K562 (cell line): ENCODE results near the gene CHST12. TPM values are rescaled to one million over a fixed set of nuclear protein-coding genes. Genes with fewer than 3 reads are reported as not detected.
A peak's percentile ranks its signal among the peaks of the same experiment; 100 is the strongest.

ENCODE experiments used
- ATAC-seq: fragments of 200-7000 bp; cut with Tn5 transposase; 3 replicates; pipeline ENCODE4 v1.9.1; 2020; ENCODE audit warnings: moderate library complexity
- BruUV-seq: library from RNA; stranded (reverse); fragments of 400-500 nt; replicated peaks from 2 replicates; lab custom pipeline; 2021; lab: Mats Ljungman, UMichigan
- CTCF ChIA-PET: fragments of 300-600 bp; formaldehyde crosslinking; extraction: SDS; loops from one replicate; lab custom pipeline; 2021; ENCODE audit warnings: low intra/inter-chr PET ratio; lab: Yijun Ruan, JAX
- POLR2A ChIA-PET: fragments of 300-600, 350-650 bp; sonication (Branson Sonifier 250); formaldehyde crosslinking; extraction: SDS; loops from one replicate; lab custom pipeline; 2021; ENCODE audit warnings: antibody characterized with exemption, inconsistent platforms; lab: Yijun Ruan, JAX
- DNase-seq, 4 experiments: peaks; one replicate each; pipeline versions ENCODE4 v3.0.0 to v3.0.0-alpha.2; 2011 to 2018; ENCODE audit warnings: low spot score in 3 of 4, mixed read lengths in 3 of 4; ENCODE audit errors: extremely low read depth in 1 of 4
- FAIRE-seq: peaks from 2 replicates; lab custom pipeline; 2011; peaks lifted over from hg19 to GRCh38; lab: Jason Lieb, UNC
- H2AFZ ChIP-seq: 2 replicates; pipeline ENCODE4 v1.6.0; 2011; ENCODE audit warnings: low read depth, low read length, control low read depth, inconsistent platforms
- H3K27ac ChIP-seq: fragments of 200-600 bp; 3 replicates; pipeline ENCODE4 v1.8.0; 2011; ENCODE audit warnings: low read depth, mild to moderate bottlenecking, control low read depth, inconsistent platforms, low read length, moderate library complexity, mixed read lengths; ENCODE audit errors: extremely low read depth
- H3K27me3 ChIP-seq, 2 experiments: fragments of 300-600 bp in 1 of 2; 2 replicates in 1 of 2; 3 replicates in 1 of 2; pipeline versions ENCODE4 v1.6.0 to v1.8.0; 2011; ENCODE audit warnings: inconsistent platforms in 2 of 2, low read length in 2 of 2, mild to moderate bottlenecking in 1 of 2, mixed read lengths in 1 of 2, moderate library complexity in 1 of 2; ENCODE audit not compliant: control insufficient read depth in 2 of 2, insufficient read depth in 2 of 2
- H3K36me3 ChIP-seq: fragments of 300-600 bp; 3 replicates; pipeline ENCODE4 v1.8.0; 2011; ENCODE audit warnings: mild to moderate bottlenecking, low read length, inconsistent platforms; ENCODE audit not compliant: control insufficient read depth, insufficient read depth
- H3K4me1 ChIP-seq, 2 experiments: fragments of 200-600 bp in 1 of 2; replicated peaks in 1 of 2; 2 replicates in 1 of 2; 3 replicates in 1 of 2; pipeline versions ENCODE4 v1.5.1 to v1.8.0; 2011; ENCODE audit warnings: inconsistent platforms in 2 of 2, low read length in 2 of 2, mild to moderate bottlenecking in 1 of 2, mixed read lengths in 1 of 2, moderate library complexity in 1 of 2; ENCODE audit not compliant: control insufficient read depth in 2 of 2, insufficient read depth in 2 of 2
- H3K4me2 ChIP-seq: 2 replicates; pipeline ENCODE4 v1.6.1; 2011; ENCODE audit warnings: low read length, control low read depth, inconsistent platforms, mixed read lengths; ENCODE audit not compliant: insufficient read depth
- H3K4me3 ChIP-seq: fragments of 200-600 bp; sonication (generic), shearing (Covaris generic); 2 replicates; pipeline ENCODE4 v1.5.1; 2016; ENCODE audit warnings: control low read depth, inconsistent platforms
- H3K79me2 ChIP-seq: fragments of 200-600 bp; 3 replicates; pipeline ENCODE4 v1.8.0; 2011; ENCODE audit warnings: low read length, inconsistent platforms; ENCODE audit not compliant: control insufficient read depth, insufficient read depth
- H3K9ac ChIP-seq, 2 experiments: 2 replicates each; pipeline versions ENCODE4 v1.6.0 to v1.6.1; 2011; ENCODE audit warnings: low read depth in 2 of 2, low read length in 2 of 2, control low read depth in 1 of 2, inconsistent platforms in 1 of 2, mild to moderate bottlenecking in 1 of 2, mixed read lengths in 1 of 2; ENCODE audit not compliant: insufficient read depth in 1 of 2
- H3K9me1 ChIP-seq: one replicate; pipeline ENCODE4 v1.6.0; 2011; ENCODE audit warnings: inconsistent platforms, mild to moderate bottlenecking, low read length, moderate library complexity; ENCODE audit not compliant: control insufficient read depth, insufficient read depth
- H3K9me3 ChIP-seq: replicated peaks from 2 replicates; pipeline ENCODE4 v1.5.1; 2011; ENCODE audit warnings: low read depth, low read length, inconsistent platforms; ENCODE audit not compliant: control insufficient read depth, insufficient read depth
- H4K20me1 ChIP-seq: replicated peaks from 2 replicates; pipeline ENCODE4 v1.6.1; 2011; ENCODE audit warnings: low read length, inconsistent platforms, mixed read lengths; ENCODE audit not compliant: control insufficient read depth, insufficient read depth
- BCOR ChIP-seq: fragments of 450-650 bp; IDR thresholded peaks from 2 replicates; pipeline ENCODE4 v1.6.1; 2016
- DLX4 ChIP-seq: fragments of 250-450 bp; sonication (Bioruptor Pico); IDR thresholded peaks from 2 replicates; pipeline ENCODE4 v1.6.1; 2021; ENCODE audit warnings: mild to moderate bottlenecking
- E2F3 ChIP-seq: fragments of 250-450 bp; sonication (Bioruptor Pico); IDR thresholded peaks from 2 replicates; pipeline ENCODE4 v1.4.0; 2020; ENCODE audit warnings: mild to moderate bottlenecking
- HLTF ChIP-seq: fragments of 450-650 bp; IDR thresholded peaks from 2 replicates; pipeline ENCODE4 v1.6.1; 2016
- HMBOX1 ChIP-seq: sonication (generic); IDR thresholded peaks from 2 replicates; pipeline ENCODE4 v1.6.1; 2016
- KLF13 ChIP-seq: fragments of 450-650 bp; IDR thresholded peaks from 2 replicates; pipeline ENCODE4 v1.6.1; 2016; ENCODE audit warnings: missing genetic modification characterization, low read depth, mild to moderate bottlenecking, missing compliant biosample characterization, moderate library complexity, borderline replicate concordance
- KLF6 ChIP-seq: fragments of 250-450 bp; sonication (Bioruptor Pico); IDR thresholded peaks from 2 replicates; pipeline ENCODE4 v1.4.0; 2020; ENCODE audit warnings: mild to moderate bottlenecking, moderate library complexity, borderline replicate concordance
- MLX ChIP-seq, 2 experiments: fragments of 450-650 bp in 1 of 2; sonication (generic) in 1 of 2; formaldehyde crosslinking; conservative IDR thresholded peaks; 2 replicates each; pipeline versions ENCODE4 v1.4.0 to v1.8.1; 2020 to 2022; ENCODE audit warnings: mild to moderate bottlenecking in 1 of 2, missing genetic modification reagents in 1 of 2
- NR2C2 ChIP-seq, 2 experiments: fragments of 200-800 bp in 1 of 2; sonication (Bioruptor generic) in 1 of 2; sonication (generic) in 1 of 2; formaldehyde crosslinking in 1 of 2; IDR thresholded peaks; 2 replicates each; pipeline versions ENCODE4 v1.6.1 to v1.8.0; 2016 to 2022; ENCODE audit warnings: mild to moderate bottlenecking in 1 of 2, missing compliant biosample characterization in 1 of 2, missing genetic modification characterization in 1 of 2, missing genetic modification reagents in 1 of 2
- POU5F1 ChIP-seq: fragments of 150-350 bp; IDR thresholded peaks from 2 replicates; pipeline ENCODE4 v1.6.1; 2014; ENCODE audit warnings: borderline replicate concordance, low read length, low read depth, mild to moderate bottlenecking; ENCODE audit not compliant: partially characterized antibody
- PTTG1 ChIP-seq: fragments of 450-650 bp; IDR thresholded peaks from 2 replicates; pipeline ENCODE4 v1.6.1; 2016; ENCODE audit warnings: low read depth, mild to moderate bottlenecking, missing genetic modification characterization, missing compliant biosample characterization
- SMAD3 ChIP-seq: fragments of 450-650 bp; formaldehyde crosslinking; conservative IDR thresholded peaks from 2 replicates; pipeline ENCODE4 v1.4.0; 2020; ENCODE audit warnings: mild to moderate bottlenecking
- TBL1XR1 ChIP-seq, 2 experiments: IDR thresholded peaks; 2 replicates each; pipeline ENCODE4 v1.6.1; 2012; ENCODE audit warnings: improper control_type of control experiment in 2 of 2, low read length in 2 of 2, mild to moderate bottlenecking in 1 of 2
- TEAD4 ChIP-seq, 2 experiments: sonication (generic) in 1 of 2; formaldehyde crosslinking in 1 of 2; IDR thresholded peaks; 2 replicates each; pipeline versions ENCODE4 v1.6.1 to v1.8.0; 2012 to 2022; ENCODE audit warnings: borderline replicate concordance in 1 of 2, inconsistent platforms in 1 of 2, low read length in 1 of 2, mild to moderate bottlenecking in 1 of 2, missing genetic modification reagents in 1 of 2
- XRCC3 ChIP-seq: fragments of 450-650 bp; IDR thresholded peaks from 2 replicates; pipeline ENCODE4 v1.6.1; 2017; ENCODE audit warnings: mild to moderate bottlenecking, moderate library complexity
- ZC3H4 ChIP-seq: sonication (generic); formaldehyde crosslinking; IDR thresholded peaks from 2 replicates; pipeline ENCODE4 v1.9.0; 2021; ENCODE audit warnings: missing genetic modification reagents, borderline replicate concordance
- ZNF274 ChIP-seq: IDR thresholded peaks from 2 replicates; pipeline ENCODE4 v1.6.1; 2011; ENCODE audit warnings: low read depth, mild to moderate bottlenecking, low read length, moderate library complexity, borderline replicate concordance
- ZNF695 ChIP-seq: fragments of 450-650 bp; formaldehyde crosslinking; IDR thresholded peaks from 2 replicates; pipeline ENCODE4 v1.4.0; 2020; ENCODE audit warnings: mild to moderate bottlenecking, moderate library complexity
- WGBS: fragments of 100-300 bp; shearing (Covaris generic); methylation state at CpG from one replicate; pipeline ENCODE4 v1.1.6; 2016; ENCODE audit warnings: low coverage, mixed read lengths; ENCODE audit not compliant: insufficient coverage; ENCODE audit errors: missing lambda C conversion rate; 5-methylcytosine and 5-hydroxymethylcytosine counted together
- in situ Hi-C: fragments of 300-500 bp; cut with MboI; formaldehyde crosslinking; loops from 4 replicates; pipeline ENCODE4 v1.15.0; 2018; ENCODE audit warnings: inconsistent platforms, mixed read lengths
- intact Hi-C: fragments of 100-400 bp; cut with micrococcal nuclease; formaldehyde crosslinking; loops from 2 replicates; pipeline ENCODE4 v1.14.2; 2022
- polyA plus RNA-seq, 8 experiments: library from polyadenylated mRNA; depleted of rRNA in 4 of 8; stranded (reverse) in 5 of 8; unstranded in 3 of 8; fragments of >200 nt; fragmentation: Nextera tagmentation in 2 of 8; fragmentation: Illumina TruSeq in 1 of 8; extraction: Ambion mirVana in 2 of 8; extraction: Trizol in 1 of 8; gene quantifications; 2 replicates each; pipeline versions ENCODE4 v1.2.1 to v1.2.3, GENCODE V29; 2011 to 2014; ENCODE audit warnings: inconsistent platforms in 1 of 8, missing spikeins in 1 of 8
- total RNA-seq, 7 experiments: library from RNA; depleted of rRNA in 6 of 7; stranded (reverse); fragments of >200 nt in 6 of 7; fragmentation: Illumina TruSeq in 2 of 7; extraction: Trizol in 2 of 7; gene quantifications; 2 replicates each; pipeline versions ENCODE4 v1.2.1 to v1.2.3, GENCODE V29; 2011 to 2021; ENCODE audit warnings: low replicate concordance in 1 of 7

CHST12 gene
- total and polyA plus RNA-seq, 9 of the 15 experiments (the other 6 are each of a cell fraction or from before 2014, with no cell fraction given), result 0.18 to 19.8 (median 3.6) TPM

- no peak for TF ChIP-seq ZNF695 (CRISPR knock-in tag)
- no peak for TF ChIP-seq TEAD4 (IDR thresholded peaks at IDR 0.05; ENCODE audit: low read length)
- TF ChIP-seq TEAD4 (CRISPR knock-in tag; IDR thresholded peaks at IDR 0.05; ENCODE audit: borderline replicate concordance), result no peak
- TF ChIP-seq BCOR, result peak; percentile 20; the same call in 1 of the 2 replicates
- TF ChIP-seq HMBOX1, result no peak
- no peak for TF ChIP-seq DLX4 (CRISPR knock-in tag)
These were observed 38.1 kb downstream of the CHST12 start (continued) for GRCh38 chr7:2441430-2442058.

- intact Hi-C loops, result no loop called here
These were observed 40.1 kb downstream of the CHST12 start for GRCh38 chr7:2443491-2443890.

More at GRCh38 chr7:2443491-2443890, 40.1 kb downstream of the CHST12 start:
- CTCF ChIA-PET, result no interaction called here
- in situ Hi-C loops, result no loop called here
- Histone ChIP-seq H3K79me2 (no peaks in the 10 kb centered on the region), H4K20me1 (no peaks in the 10 kb centered on the region), H2AFZ (no peak overlapping the region), H3K9me3 (no peaks in the 10 kb centered on the region), H3K27me3 (no peaks in the 10 kb centered on the region), H3K4me2 (no peak overlapping the region), H3K9ac (no peak overlapping the region), H3K36me3 (no peaks in the 10 kb centered on the region), H3K4me3 (no peak overlapping the region), H3K4me1 (peaks cover 0 to 26% of the 10 kb centered on the region in 2 experiments; a peak in 3 of 5 replicates), H3K9me1 (peaks cover 5% of the 10 kb centered on the region), H3K27ac (no peak overlapping the region)
- no TSS peak for BruUV-seq
- ATAC-seq, result no peak
- FAIRE-seq, result no peak
- DNase-seq, result no peak
- POLR2A ChIA-PET, result no interaction called here
- TF ChIP-seq XRCC3 (no peak), MLX (CRISPR knock-in tag; conservative IDR thresholded peaks at IDR 0.05) (no peak), POU5F1 (no peak), TBL1XR1 (IDR thresholded peaks at IDR 0.05; ENCODE audit: low read length in 2 of 2) (no peak), HLTF (no peak), KLF6 (CRISPR knock-in tag) (no peak), ZNF274 (no peak), ZC3H4 (CRISPR knock-in tag) (no peak), E2F3 (CRISPR knock-in tag) (no peak), NR2C2 (CRISPR knock-in tag; IDR thresholded peaks at IDR 0.05) (no peak), NR2C2 (tag; IDR thresholded peaks at IDR 0.05) (no peak), PTTG1 (tag) (no peak), SMAD3 (no peak), KLF13 (no peak)
- 85% methylated on average over 7 of the region's 9 CpGs for WGBS
